Measurements from ENCODE around the gene APOE.
A peak's percentile ranks its signal among the peaks of the same experiment; 100 is the strongest.
"Not testable (repeated sequence)": the region's sequence is repeated elsewhere in the genome, so short reads cannot be mapped to it uniquely, and the experiment has no call there.

APOE gene

GRCh38 chr19:44878120-44878865 lies 27.3 kb upstream of the APOE start:
- DNase-seq (ENCODE audit: low spot score in 2 of 2) (no peak), ATAC-seq (no peak)
- no peak overlapping the region for H3K4me3 Mint-ChIP-seq
- no peak overlapping the region for H3K27ac Mint-ChIP-seq
- H3K4me1 Mint-ChIP-seq = peaks cover 14% of the 10 kb centered on the region
- H3K36me3 Mint-ChIP-seq = no peaks in the 10 kb centered on the region
- H3K9me3 Mint-ChIP-seq = no peaks in the 10 kb centered on the region

GRCh38 chr19:44879309-44880065 lies 26.1 kb upstream of the APOE start:
- Mint-ChIP-seq H3K4me1 (peaks cover 18% of the 10 kb centered on the region), H3K27ac (no peak overlapping the region), H3K9me3 (no peaks in the 10 kb centered on the region), H3K36me3 (no peaks in the 10 kb centered on the region), H3K4me3 (no peak overlapping the region)
- ATAC-seq = no peak
- no peak for DNase-seq (ENCODE audit: low spot score in 2 of 2)

- no peak overlapping the region for H3K4me3 Mint-ChIP-seq
- no peak overlapping the region for H3K27ac Mint-ChIP-seq
- no peak for DNase-seq (ENCODE audit: low spot score in 2 of 2)
- no peaks in the 10 kb centered on the region for H3K36me3 Mint-ChIP-seq
- H3K4me1 Mint-ChIP-seq = peaks cover 9% of the 10 kb centered on the region
- no peaks in the 10 kb centered on the region for H3K9me3 Mint-ChIP-seq
- ATAC-seq = no peak
Measured at GRCh38 chr19:44882063-44882462, 23.5 kb upstream of the APOE start.

GRCh38 chr19:44882619-44883397 lies 22.8 kb upstream of the APOE start:
- H3K4me3 Mint-ChIP-seq; H3K27ac Mint-ChIP-seq; DNase-seq (ENCODE audit: low spot score in 2 of 2); ATAC-seq; H3K36me3 Mint-ChIP-seq; H3K4me1 Mint-ChIP-seq; H3K9me3 Mint-ChIP-seq: not testable (repeated sequence)

DNA sequence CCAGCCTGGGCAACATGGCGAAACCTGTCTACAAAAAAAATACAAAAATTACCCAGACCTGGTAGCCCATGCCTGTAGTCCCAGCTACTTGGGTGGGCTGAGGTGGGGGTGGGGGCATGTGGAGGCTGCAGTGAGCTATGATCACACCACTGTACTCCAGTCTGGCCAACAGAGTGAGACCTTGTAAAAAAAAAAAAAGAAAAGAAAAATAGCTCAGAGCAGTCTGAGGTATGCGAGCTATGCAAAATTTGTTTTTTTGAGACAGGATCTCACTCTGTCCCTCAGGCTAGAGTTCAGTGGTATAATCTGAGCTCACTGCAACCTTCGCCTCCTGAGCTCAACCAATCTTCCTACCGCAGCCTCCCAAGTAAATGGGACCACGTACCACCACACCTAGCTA lies 21.7 kb upstream of the APOE start:
- Mint-ChIP-seq H3K9me3 (no peaks in the 10 kb centered on the region), H3K27ac (no peak overlapping the region), H3K36me3 (no peaks in the 10 kb centered on the region), H3K4me3 (no peak overlapping the region), H3K4me1 (peaks cover 7% of the 10 kb centered on the region)
- DNase-seq (ENCODE audit: low spot score in 2 of 2) = no peak
- ATAC-seq = no peak

GRCh38 chr19:44884566-44884965 lies 21.0 kb upstream of the APOE start:
- Mint-ChIP-seq H3K36me3 (no peaks in the 10 kb centered on the region), H3K27ac (no peak overlapping the region), H3K9me3 (no peaks in the 10 kb centered on the region), H3K4me3 (no peak overlapping the region), H3K4me1 (peaks cover 12% of the 10 kb centered on the region)
- DNase-seq (ENCODE audit: low spot score in 2 of 2) (no peak), ATAC-seq (no peak)

DNA sequence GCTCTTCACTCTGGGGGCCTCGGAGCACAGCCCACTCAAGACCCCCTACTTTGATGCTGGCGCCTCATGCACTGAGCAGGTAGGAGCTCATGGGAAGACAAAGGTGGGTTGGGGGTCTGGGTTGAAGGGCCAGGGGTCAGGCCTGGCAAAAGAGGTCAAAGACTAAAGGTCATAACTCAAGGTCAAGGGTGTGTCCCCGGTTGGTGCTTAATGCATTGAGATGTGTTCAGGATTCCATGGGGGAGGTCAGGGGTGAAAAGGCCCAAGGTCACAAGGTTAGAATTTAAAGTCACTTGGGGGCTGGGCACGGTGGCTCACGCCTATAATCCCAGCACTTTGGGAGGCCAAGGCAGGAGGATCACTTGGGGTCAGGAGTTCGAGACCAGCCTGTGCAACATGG lies 19.5 kb upstream of the APOE start:
- no peak overlapping the region for H3K27ac Mint-ChIP-seq
- DNase-seq (ENCODE audit: low spot score in 2 of 2) (no peak), ATAC-seq (no peak)
- H3K9me3 Mint-ChIP-seq = no peaks in the 10 kb centered on the region
- H3K4me3 Mint-ChIP-seq = no peak overlapping the region
- H3K36me3 Mint-ChIP-seq = peaks cover 14% of the 10 kb centered on the region
- peaks cover 12% of the 10 kb centered on the region for H3K4me1 Mint-ChIP-seq

- Mint-ChIP-seq H3K36me3 (peaks cover 23% of the 10 kb centered on the region), H3K4me3 (no peak overlapping the region), H3K9me3 (no peaks in the 10 kb centered on the region), H3K4me1 (peaks cover 24% of the 10 kb centered on the region), H3K27ac (no peak overlapping the region)
- DNase-seq (ENCODE audit: low spot score in 2 of 2) = no peak
- no peak for ATAC-seq
Measured at GRCh38 chr19:44887648-44888047, 17.9 kb upstream of the APOE start.

- not testable (repeated sequence) for H3K27ac Mint-ChIP-seq; H3K4me3 Mint-ChIP-seq; ATAC-seq; H3K9me3 Mint-ChIP-seq; DNase-seq (ENCODE audit: low spot score in 2 of 2)
- peaks cover 30% of the 10 kb centered on the region for H3K36me3 Mint-ChIP-seq
- peaks cover 31% of the 10 kb centered on the region for H3K4me1 Mint-ChIP-seq
Measured at GRCh38 chr19:44888335-44888734, 17.3 kb upstream of the APOE start.

DNA sequence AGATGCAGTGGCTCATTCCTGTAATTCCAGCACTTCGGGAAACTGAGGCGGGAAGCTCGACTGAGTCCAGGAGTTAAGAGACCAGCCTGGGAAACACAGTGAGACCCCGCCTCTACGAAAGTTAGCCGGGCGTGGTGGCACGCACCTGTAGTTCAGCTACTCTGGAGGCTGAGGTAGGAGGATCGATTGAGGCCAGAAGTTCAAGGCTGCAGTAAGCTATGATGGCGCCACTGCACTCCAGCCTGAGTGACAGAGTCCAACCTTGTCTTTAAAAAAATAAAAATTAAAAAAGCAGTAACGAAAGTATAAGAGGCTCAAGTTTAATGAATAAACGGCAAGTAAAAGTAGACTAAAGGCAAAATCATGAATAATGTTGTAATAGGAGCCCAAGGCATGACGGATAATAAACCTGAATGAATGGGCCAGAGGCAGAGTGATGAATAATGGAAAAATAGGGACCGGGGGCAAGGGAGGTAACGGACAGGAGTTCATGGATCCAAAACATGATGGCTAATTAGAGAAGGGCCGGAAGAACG lies 15.7 kb upstream of the APOE start:
- peaks cover 30% of the 10 kb centered on the region for H3K4me1 Mint-ChIP-seq
- peak overlapping the region; percentile 66 for H3K4me3 Mint-ChIP-seq
- ATAC-seq = no peak
- H3K9me3 Mint-ChIP-seq = no peaks in the 10 kb centered on the region
- H3K27ac Mint-ChIP-seq = peak overlapping the region; percentile 73
- peaks cover 46% of the 10 kb centered on the region for H3K36me3 Mint-ChIP-seq
- DNase-seq (ENCODE audit: low spot score in 2 of 2) = no peak

- Mint-ChIP-seq H3K4me3 (peak overlapping the region; percentile 66), H3K27ac (peak overlapping the region; percentile 73), H3K4me1 (peaks cover 33% of the 10 kb centered on the region), H3K36me3 (peaks cover 52% of the 10 kb centered on the region), H3K9me3 (no peaks in the 10 kb centered on the region)
- DNase-seq (ENCODE audit: low spot score in 2 of 2) (peak; percentile 95 to 100), ATAC-seq (peak; percentile 89)
Measured at GRCh38 chr19:44890366-44891015, 15.1 kb upstream of the APOE start.

DNA sequence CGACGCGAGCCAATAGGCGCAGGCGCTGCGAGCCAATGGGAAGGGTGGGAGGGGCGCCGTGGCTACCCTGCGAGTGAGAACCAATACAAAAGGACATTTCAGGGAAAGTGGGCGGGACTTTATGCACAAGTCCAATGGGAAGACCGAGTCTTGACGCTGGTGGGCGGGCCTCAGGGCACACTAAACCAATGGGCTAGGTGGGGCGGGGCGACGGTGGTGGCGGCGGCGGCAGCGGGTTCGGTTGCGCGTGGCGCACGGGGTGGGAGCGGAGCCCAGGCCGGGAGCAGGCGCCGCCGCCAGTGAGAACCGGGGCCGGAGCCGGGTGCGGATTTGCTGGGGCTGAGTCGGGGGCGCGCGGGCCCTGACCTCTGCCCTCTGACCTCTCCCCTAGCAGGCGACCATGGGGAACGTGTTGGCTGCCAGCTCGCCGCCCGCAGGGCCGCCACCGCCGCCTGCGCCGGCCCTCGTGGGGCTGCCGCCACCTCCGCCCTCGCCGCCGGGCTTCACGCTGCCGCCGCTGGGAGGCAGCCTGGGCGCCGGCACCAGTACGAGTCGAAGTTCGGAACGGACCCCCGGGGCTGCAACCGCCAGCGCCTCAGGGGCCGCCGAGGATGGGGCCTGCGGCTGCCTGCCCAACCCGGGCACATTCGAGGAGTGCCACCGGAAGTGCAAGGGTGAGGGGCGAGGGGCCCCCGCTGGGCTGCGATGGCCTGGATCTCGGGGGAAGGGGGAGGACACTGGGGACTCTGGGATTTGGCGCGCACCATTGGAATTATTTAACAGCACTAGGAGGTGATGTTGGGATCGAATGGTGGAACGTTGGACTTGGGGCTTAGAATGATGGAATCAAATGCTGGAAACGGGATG lies 14.3 kb upstream of the APOE start, which contains the start of gene TOMM40:
Gene TOMM40, plus strand, starts transcription at position 239 of the 867 bp plus-strand sequence. Its CDS starts 162 bp downstream, at position 401.
- DNase-seq (ENCODE audit: low spot score in 2 of 2) (peak in 1 of 2 donors; percentile 92), ATAC-seq (no peak)
- Mint-ChIP-seq H3K36me3 (peaks cover 59% of the 10 kb centered on the region), H3K9me3 (no peaks in the 10 kb centered on the region), H3K4me1 (peaks cover 38% of the 10 kb centered on the region), H3K27ac (peak within 1 kb of the TSS; percentile 73), H3K4me3 (peak within 1 kb of the TSS; percentile 66)

GRCh38 chr19:44892932-44893331 lies 12.7 kb upstream of the APOE start:
- DNase-seq (ENCODE audit: low spot score in 2 of 2) = no peak
- no peak for ATAC-seq
- H3K36me3 Mint-ChIP-seq = peaks cover 76% of the 10 kb centered on the region
- H3K4me1 Mint-ChIP-seq = peaks cover 39% of the 10 kb centered on the region
- H3K4me3 Mint-ChIP-seq = peak overlapping the region; percentile 66
- peak overlapping the region; percentile 73 for H3K27ac Mint-ChIP-seq
- no peaks in the 10 kb centered on the region for H3K9me3 Mint-ChIP-seq
